ENCODE data around the gene OR10V1. TPM values are rescaled to one million over a fixed set of nuclear protein-coding genes. Genes with fewer than 3 reads are reported as not detected.

OR10V1 gene
- total RNA-seq, 5 donors from 2014 or later (not counting 1 experiment from before 2014, with no cell fraction given): not detected

DNA sequence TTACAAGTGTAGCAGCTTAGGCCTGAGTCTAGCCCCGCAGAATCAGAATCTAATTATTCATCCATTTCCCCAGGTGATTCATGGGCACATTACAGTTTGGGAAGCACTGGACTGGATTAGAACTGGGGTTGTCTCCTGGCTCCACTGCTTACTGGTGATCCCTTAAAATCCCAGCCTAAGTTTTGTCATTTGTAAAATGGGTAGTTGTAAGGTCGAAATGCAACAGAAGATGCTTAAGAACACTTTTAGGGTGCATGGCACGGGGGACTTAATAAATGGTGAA, 42.9 kb upstream of the OR10V1 start:
- H3K4me3 ChIP-seq (ENCODE audit: control insufficient read depth in 1 of 2, extremely low read depth in 1 of 2, low read length in 1 of 2): no peak overlapping the region
- POLR2A ChIA-PET: interaction anchor here in 1 of 2 donors (0.7 kb wide), 1 partner anchor 45 kb away, joined by 6 read pairs; no protein-coding TSS in a partner anchor
- ATAC-seq (replicated peaks in 1 of 4): no peak
- CTCF ChIA-PET: interaction anchor here (0.6 to 3.6 kb wide), 4 partner anchors 8 to 48 kb away, joined by 3 to 28 read pairs (median 6); no protein-coding TSS in a partner anchor
- H3K27ac Mint-ChIP-seq: peak overlapping the region in 1 of 2 donors; percentile 34
- no peaks in the 10 kb centered on the region for H3K36me3 ChIP-seq (ENCODE audit: control insufficient read depth in 2 of 2, extremely low read depth in 1 of 2, insufficient read depth in 1 of 2, low read length in 1 of 2)
- peaks cover 28 to 36% (median 29%) of the 10 kb centered on the region in 3 donors for H3K4me1 Mint-ChIP-seq
- H3K27me3 Mint-ChIP-seq: no peaks in the 10 kb centered on the region
- H3K27me3 ChIP-seq (replicated peaks in 1 of 2; ENCODE audit: control insufficient read depth in 2 of 2, extremely low read depth in 1 of 2, insufficient read depth in 2 of 2, low read length in 1 of 2): peaks cover 0 to 3% of the 10 kb centered on the region in 2 experiments
- no peak for DNase-seq
- 69% methylated on average over 2 of the region's 3 CpGs for WGBS (ENCODE audit: insufficient coverage)
- H3K36me3 Mint-ChIP-seq: peaks cover 3% of the 10 kb centered on the region
- H3K9me3 Mint-ChIP-seq: no peaks in the 10 kb centered on the region
- peak overlapping the region; percentile 82 to 95 (median 85) for H3K4me3 Mint-ChIP-seq
- no peak overlapping the region for H3K27ac ChIP-seq (ENCODE audit: low read length)
- no peaks in the 10 kb centered on the region for H3K9me3 ChIP-seq
- H3K4me1 ChIP-seq (ENCODE audit: control insufficient read depth in 1 of 2, extremely low read depth in 1 of 2, insufficient read depth in 2 of 2, low read length in 2 of 2): peaks cover 6 to 24% of the 10 kb centered on the region in 2 experiments

DNA sequence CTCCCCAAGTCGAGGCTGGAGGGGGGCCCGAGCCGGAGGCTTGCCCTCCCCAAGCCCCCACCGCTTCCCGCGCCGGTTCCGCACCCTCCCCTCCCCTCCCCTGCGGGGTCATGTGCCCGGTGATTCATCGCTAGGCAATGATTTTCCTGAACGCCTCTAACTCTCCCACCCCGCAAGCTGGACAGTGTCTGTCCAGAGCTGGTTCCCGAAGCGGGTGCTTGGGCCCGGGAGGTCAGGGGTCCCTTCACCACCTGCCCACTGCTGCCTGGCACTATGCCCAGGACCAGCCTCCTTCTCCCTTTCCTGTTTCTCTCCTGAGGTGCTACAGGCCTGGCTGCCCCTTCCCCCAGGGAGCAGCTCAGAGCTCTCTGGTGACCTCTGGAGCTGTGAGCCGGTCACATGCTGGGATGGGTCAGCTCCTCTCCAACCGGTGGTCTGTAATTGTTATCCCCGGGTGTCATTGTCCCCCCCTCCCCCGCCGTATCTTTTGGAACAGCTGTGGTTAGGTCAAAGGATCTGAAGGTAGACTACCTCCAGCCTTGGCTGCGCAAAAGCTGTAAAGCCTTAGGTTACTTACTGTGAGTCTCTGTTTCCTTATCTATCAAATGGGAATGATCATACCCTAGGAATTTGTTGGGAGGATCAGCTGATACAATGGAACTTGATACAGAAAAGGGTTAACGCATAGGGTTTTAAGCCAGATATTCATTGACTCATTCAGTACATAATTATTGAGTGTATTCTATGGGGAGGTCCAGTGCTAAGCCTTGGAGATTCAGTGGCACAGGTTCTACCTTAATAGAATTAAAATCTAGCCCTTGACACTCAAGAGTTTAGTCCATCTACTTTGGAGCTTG, 42.3 kb upstream of the OR10V1 start:
- POLR2A ChIA-PET: interaction anchor here in 1 of 2 donors (0.7 kb wide), 1 partner anchor 46 kb away, joined by 6 read pairs; no protein-coding TSS in a partner anchor
- H3K27me3 ChIP-seq (replicated peaks in 1 of 2; ENCODE audit: control insufficient read depth in 2 of 2, extremely low read depth in 1 of 2, insufficient read depth in 2 of 2, low read length in 1 of 2): peaks cover 0 to 3% of the 10 kb centered on the region in 2 experiments
- no peaks in the 10 kb centered on the region for H3K9me3 Mint-ChIP-seq
- H3K4me1 Mint-ChIP-seq: peaks cover 28 to 36% (median 29%) of the 10 kb centered on the region in 3 donors
- H3K27ac Mint-ChIP-seq: peak overlapping the region in 1 of 2 donors; percentile 73
- H3K27ac ChIP-seq (ENCODE audit: low read length): peak overlapping the region; percentile 1
- H3K36me3 Mint-ChIP-seq: peaks cover 3% of the 10 kb centered on the region
- H3K9me3 ChIP-seq: no peaks in the 10 kb centered on the region
- DNase-seq (peak in 29 of 35 experiments; percentile 11 to 56 (median 33)), ATAC-seq (replicated peaks in 1 of 4) (peak; percentile 43 to 65 (median 59))
- peak overlapping the region; percentile 82 to 95 (median 85) for H3K4me3 Mint-ChIP-seq
- CTCF ChIA-PET: interaction anchor here (0.6 to 3.6 kb wide), 9 partner anchors 9 to 84 kb away, joined by 3 to 28 read pairs (median 8); partner anchors contain the start of gene MRPL16 (in 1 of the 2)
- 1% methylated on average over 16 of the region's 23 CpGs for WGBS (ENCODE audit: insufficient coverage)
- peaks cover 6 to 24% of the 10 kb centered on the region in 2 experiments for H3K4me1 ChIP-seq (ENCODE audit: control insufficient read depth in 1 of 2, extremely low read depth in 1 of 2, insufficient read depth in 2 of 2, low read length in 2 of 2)
- no peaks in the 10 kb centered on the region for H3K27me3 Mint-ChIP-seq
- H3K4me3 ChIP-seq (ENCODE audit: control insufficient read depth in 1 of 2, extremely low read depth in 1 of 2, low read length in 1 of 2): peak overlapping the region; percentile 70 to 96
- no peaks in the 10 kb centered on the region for H3K36me3 ChIP-seq (ENCODE audit: control insufficient read depth in 2 of 2, extremely low read depth in 1 of 2, insufficient read depth in 1 of 2, low read length in 1 of 2)

DNA sequence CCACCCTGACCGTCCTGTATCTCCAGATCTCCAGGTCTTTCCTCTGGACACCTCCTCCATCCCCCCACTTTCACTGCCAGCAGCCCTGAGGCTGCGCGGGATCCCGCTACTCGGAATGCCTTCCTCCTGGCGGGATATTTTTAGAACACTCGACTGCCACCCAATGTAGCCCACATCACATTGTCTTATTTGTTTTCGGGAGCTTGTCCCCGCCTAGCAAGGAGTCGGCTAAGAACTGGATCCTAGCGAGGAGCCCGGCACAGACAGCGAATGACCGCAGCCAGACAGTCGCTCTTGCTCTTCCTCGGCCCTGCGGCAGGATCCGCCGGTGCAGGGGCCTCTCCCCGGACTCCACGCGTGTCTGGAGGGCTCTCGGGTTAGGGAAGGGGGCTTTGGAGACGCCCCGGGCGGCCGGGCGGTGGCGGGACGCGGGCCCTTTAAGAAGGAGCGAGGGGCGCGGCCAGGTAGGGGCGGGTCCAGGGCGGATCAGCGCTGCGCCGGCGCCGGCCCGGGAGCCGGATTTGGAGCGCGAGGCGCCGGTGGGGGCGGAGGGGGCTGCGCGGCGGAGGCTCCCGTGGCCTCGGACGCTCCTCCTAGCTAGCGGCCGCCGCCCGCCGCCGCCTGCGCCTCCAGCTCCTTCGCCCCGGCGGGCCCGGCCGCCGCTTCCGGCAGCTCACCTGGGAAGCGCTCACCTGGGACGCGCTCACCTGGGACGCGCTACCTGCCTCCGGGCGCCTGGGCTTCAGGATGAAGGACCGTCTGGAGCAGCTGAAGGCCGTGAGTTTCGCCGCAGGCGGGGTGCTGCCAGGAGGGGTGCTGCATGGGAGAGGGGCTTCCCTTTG, 41.4 kb upstream of the OR10V1 start, which contains the start of gene STX3:
Gene STX3 (plus strand): TSS at position 518 of the 842 bp plus-strand sequence. CDS start 230 bp downstream, at position 748.
- peak within 1 kb of the TSS; percentile 70 to 96 for H3K4me3 ChIP-seq (ENCODE audit: control insufficient read depth in 1 of 2, extremely low read depth in 1 of 2, low read length in 1 of 2)

DNA sequence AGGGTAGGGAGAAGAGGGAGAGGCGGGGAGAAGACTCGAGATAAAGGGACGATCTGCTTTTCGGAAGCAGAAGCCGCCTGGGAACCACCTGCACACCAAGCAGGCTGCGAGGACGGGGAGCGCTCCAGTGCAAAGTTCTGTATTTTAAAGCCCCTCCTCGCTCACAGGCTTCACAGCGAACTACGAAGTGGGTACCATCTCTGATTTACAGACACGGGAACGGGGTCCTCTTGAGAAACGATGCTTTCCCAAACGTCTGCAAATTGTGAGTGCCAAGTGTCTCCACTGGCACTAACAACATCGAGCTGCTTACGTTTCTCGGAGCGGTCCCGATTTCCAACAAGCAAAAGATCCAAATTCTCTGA, 40.8 kb upstream of the OR10V1 start:
- peaks cover 28 to 36% (median 29%) of the 10 kb centered on the region in 3 donors for H3K4me1 Mint-ChIP-seq
- DNase-seq: peak in 12 of 35 experiments; percentile 2 to 48 (median 18)
- H3K36me3 Mint-ChIP-seq: no peaks in the 10 kb centered on the region

More for the DNA sequence above, 41.4 kb upstream of the OR10V1 start, which contains the start of gene STX3:
- WGBS (ENCODE audit: insufficient coverage): under 1% methylated on average over 73 of the region's 80 CpGs
- Mint-ChIP-seq H3K4me1 (peaks cover 28 to 36% (median 29%) of the 10 kb centered on the region in 3 donors), H3K4me3 (peak within 1 kb of the TSS; percentile 83 to 95 (median 89)), H3K27me3 (peaks cover 3 to 5% of the 10 kb centered on the region in 2 donors), H3K9me3 (no peaks in the 10 kb centered on the region), H3K27ac (peak within 1 kb of the TSS; percentile 73 to 83), H3K36me3 (no peaks in the 10 kb centered on the region)
- POLR2A ChIA-PET: no interaction called here
- Histone ChIP-seq H3K4me1 (ENCODE audit: control insufficient read depth in 1 of 2, extremely low read depth in 1 of 2, insufficient read depth in 2 of 2, low read length in 2 of 2) (peaks cover 6 to 24% of the 10 kb centered on the region in 2 experiments), H3K36me3 (ENCODE audit: control insufficient read depth in 2 of 2, extremely low read depth in 1 of 2, insufficient read depth in 1 of 2, low read length in 1 of 2) (no peaks in the 10 kb centered on the region), H3K27ac (ENCODE audit: low read length) (peak within 1 kb of the TSS; percentile 1), H3K27me3 (replicated peaks in 1 of 2; ENCODE audit: control insufficient read depth in 2 of 2, extremely low read depth in 1 of 2, insufficient read depth in 2 of 2, low read length in 1 of 2) (peaks cover 0 to 3% of the 10 kb centered on the region in 2 experiments), H3K9me3 (no peaks in the 10 kb centered on the region)
- DNase-seq (peak; percentile 35 to 80 (median 61)), ATAC-seq (replicated peaks in 1 of 4) (peak; percentile 89 to 92 (median 90))
- CTCF ChIA-PET: interaction anchor here (0.5 to 3.6 kb wide), 13 partner anchors 11 to 198 kb away, joined by 3 to 28 read pairs (median 6); partner anchors contain the start of gene MRPL16 (in 1 of the 2)

DNA sequence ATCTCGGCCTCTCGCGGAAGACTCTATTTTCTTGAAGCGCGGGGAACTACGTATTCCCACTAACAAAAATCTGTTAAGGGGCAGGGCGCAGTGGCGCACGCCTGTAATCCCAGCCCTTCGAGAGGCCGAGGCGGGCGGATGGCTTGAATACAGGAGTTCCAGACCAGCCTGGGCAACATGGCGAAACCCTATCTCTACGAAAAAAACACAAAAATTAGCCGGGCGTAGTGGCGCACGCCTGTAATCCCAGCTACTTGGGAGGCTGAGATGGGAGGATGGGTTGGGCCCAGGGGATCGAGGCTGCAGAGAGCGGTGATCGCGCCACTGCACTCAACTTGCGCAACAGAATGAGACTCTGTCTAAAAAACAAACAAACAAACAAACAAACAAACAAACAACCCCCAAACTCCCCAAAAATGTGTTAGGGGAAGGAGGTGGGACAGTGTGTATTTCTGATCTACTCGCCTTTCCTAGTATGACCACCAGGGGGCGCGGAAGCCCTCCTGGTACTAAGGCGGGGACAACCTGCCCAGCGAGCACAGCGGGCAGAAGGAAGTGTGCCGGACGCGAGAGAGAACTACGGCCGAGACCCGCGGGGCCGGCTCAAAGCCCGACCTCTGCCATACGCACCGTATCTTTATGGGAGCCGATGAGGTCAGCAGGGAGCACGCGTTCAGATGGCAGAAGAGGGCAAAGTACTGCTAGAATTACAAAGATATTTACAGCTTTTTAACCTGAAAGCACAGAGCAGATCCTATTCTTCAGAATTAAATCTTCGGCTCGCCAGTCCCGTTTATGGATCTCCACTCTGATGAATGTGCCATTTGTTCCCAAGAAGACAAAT, 40.2 kb upstream of the OR10V1 start:
- H3K4me3 Mint-ChIP-seq: peak overlapping the region; percentile 83 to 95 (median 89)
- H3K4me3 ChIP-seq (ENCODE audit: control insufficient read depth in 1 of 2, extremely low read depth in 1 of 2, low read length in 1 of 2): peak overlapping the region; percentile 62 to 96

More for the DNA sequence above, 40.8 kb upstream of the OR10V1 start:
- H3K4me1 ChIP-seq (ENCODE audit: control insufficient read depth in 1 of 2, extremely low read depth in 1 of 2, insufficient read depth in 2 of 2, low read length in 2 of 2): peaks cover 6 to 24% of the 10 kb centered on the region in 2 experiments
- H3K4me3 Mint-ChIP-seq: peak overlapping the region; percentile 83 to 95 (median 89)
- no peak overlapping the region for H3K27ac ChIP-seq (ENCODE audit: low read length)
- peak overlapping the region; percentile 62 to 96 for H3K4me3 ChIP-seq (ENCODE audit: control insufficient read depth in 1 of 2, extremely low read depth in 1 of 2, low read length in 1 of 2)
- peaks cover 3 to 5% of the 10 kb centered on the region in 2 donors for H3K27me3 Mint-ChIP-seq
- ATAC-seq (replicated peaks in 1 of 4): peak in 2 of 4 experiments; percentile 20 to 28
- no peaks in the 10 kb centered on the region for H3K36me3 ChIP-seq (ENCODE audit: control insufficient read depth in 2 of 2, extremely low read depth in 1 of 2, insufficient read depth in 1 of 2, low read length in 1 of 2)
- H3K9me3 ChIP-seq: no peaks in the 10 kb centered on the region
- CTCF ChIA-PET: interaction anchor here (0.7 to 3.6 kb wide), 10 partner anchors 12 to 198 kb away, joined by 3 to 28 read pairs (median 8); partner anchors contain the start of gene MRPL16 (in 1 of the 2)
- 1% methylated on average over 18 of the region's 20 CpGs for WGBS (ENCODE audit: insufficient coverage)
- peak overlapping the region; percentile 23 to 83 for H3K27ac Mint-ChIP-seq
- peaks cover 0 to 3% of the 10 kb centered on the region in 2 experiments for H3K27me3 ChIP-seq (replicated peaks in 1 of 2; ENCODE audit: control insufficient read depth in 2 of 2, extremely low read depth in 1 of 2, insufficient read depth in 2 of 2, low read length in 1 of 2)
- no peaks in the 10 kb centered on the region for H3K9me3 Mint-ChIP-seq
- POLR2A ChIA-PET: no interaction called here

More for the DNA sequence above, 40.2 kb upstream of the OR10V1 start:
- H3K27ac ChIP-seq (ENCODE audit: low read length): no peak overlapping the region
- POLR2A ChIA-PET: no interaction called here
- Mint-ChIP-seq H3K36me3 (no peaks in the 10 kb centered on the region), H3K4me1 (peaks cover 28 to 34% (median 29%) of the 10 kb centered on the region in 3 donors), H3K9me3 (no peaks in the 10 kb centered on the region), H3K27ac (peak overlapping the region; percentile 23 to 55), H3K27me3 (peaks cover 9 to 11% of the 10 kb centered on the region in 2 donors)
- CTCF ChIA-PET: interaction anchor here (0.5 to 3.6 kb wide), 12 partner anchors 13 to 439 kb away, joined by 3 to 28 read pairs (median 6); partner anchors contain the start of gene MRPL16 (in 2 of the 2)
- peaks cover 0 to 9% of the 10 kb centered on the region in 2 experiments for H3K27me3 ChIP-seq (replicated peaks in 1 of 2; ENCODE audit: control insufficient read depth in 2 of 2, extremely low read depth in 1 of 2, insufficient read depth in 2 of 2, low read length in 1 of 2)
- H3K36me3 ChIP-seq (ENCODE audit: control insufficient read depth in 2 of 2, extremely low read depth in 1 of 2, insufficient read depth in 1 of 2, low read length in 1 of 2): no peaks in the 10 kb centered on the region
- ATAC-seq (replicated peaks in 1 of 4): peak; percentile 56 to 63 (median 62)
- WGBS (ENCODE audit: insufficient coverage): 28% methylated on average over 29 of the region's 47 CpGs
- no peaks in the 10 kb centered on the region for H3K9me3 ChIP-seq
- DNase-seq: peak; percentile 51 to 89 (median 73)
- peaks cover 6 to 24% of the 10 kb centered on the region in 2 experiments for H3K4me1 ChIP-seq (ENCODE audit: control insufficient read depth in 1 of 2, extremely low read depth in 1 of 2, insufficient read depth in 2 of 2, low read length in 2 of 2)
